Measurements from ENCODE around the gene GATD1.

The GATD1 gene

DNA sequence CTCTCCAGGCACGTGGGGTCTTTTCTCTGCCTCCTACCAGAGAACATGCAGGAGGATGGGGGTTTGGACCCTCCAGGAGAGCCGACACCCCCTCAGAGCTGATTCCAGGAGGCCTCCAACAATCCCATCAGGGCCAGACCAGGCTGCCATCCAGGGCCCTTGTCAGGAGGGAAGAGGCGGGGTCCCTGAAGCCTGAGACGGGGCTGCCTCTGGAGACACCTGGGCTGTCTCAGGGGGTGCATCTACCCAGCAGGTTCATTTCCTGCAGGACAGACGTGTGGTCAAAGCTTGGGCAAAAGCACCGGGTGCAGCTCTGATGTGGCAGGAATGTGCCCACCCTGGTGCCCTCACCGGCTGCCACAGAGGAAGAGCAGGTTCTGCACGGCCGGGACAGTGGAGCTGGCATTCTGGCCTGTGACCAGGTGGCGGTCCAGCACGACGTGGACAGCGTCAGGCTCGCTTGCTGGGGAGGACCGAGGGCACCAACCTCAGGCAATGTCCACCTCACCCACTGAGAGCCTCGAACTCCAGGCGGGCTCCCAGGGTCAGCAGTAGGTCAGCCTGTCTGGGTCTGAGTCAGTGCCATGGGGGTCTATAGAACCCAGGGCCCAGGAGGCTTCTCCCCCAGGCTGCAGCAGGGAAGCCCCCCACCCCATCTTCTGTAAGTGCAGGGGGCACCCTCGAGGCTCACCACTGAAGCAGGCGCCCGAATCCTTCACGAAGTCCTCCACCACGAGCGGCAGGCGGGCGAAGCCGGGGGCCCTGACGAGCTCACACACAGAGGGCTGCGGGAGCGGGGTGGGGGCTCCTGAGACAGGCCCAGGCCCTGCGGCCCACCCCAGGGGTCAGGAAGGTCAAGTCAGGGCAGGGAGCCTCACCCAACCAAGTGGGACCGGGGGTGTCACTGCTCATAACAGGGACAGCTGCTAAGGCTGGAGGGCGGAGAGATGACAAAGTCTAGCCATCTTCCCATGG is 6.4 kb downstream of the GATD1 start:
- CTCF ChIA-PET, result no interaction called here
- H3K4me1 ChIP-seq (ENCODE audit: control insufficient read depth, insufficient read depth, low read length), result no peaks in the 10 kb centered on the region; the same call in 1 of the 2 replicates
- H3K4me3 ChIP-seq (ENCODE audit: low read depth, low read length), result no peak overlapping the region
- H3K36me3 ChIP-seq (ENCODE audit: control insufficient read depth in 2 of 2, insufficient read depth in 1 of 2, low read length in 2 of 2), result peaks cover 0 to 71% of the 10 kb centered on the region in 2 experiments; a peak in 2 of 3 replicates
- H3K9me3 ChIP-seq (ENCODE audit: control insufficient read depth, insufficient read depth, low read depth, low read length), result no peaks in the 10 kb centered on the region
- H3K27ac ChIP-seq (ENCODE audit: extremely low read depth, low read depth, low read length), result no peak overlapping the region
- TF ChIP-seq, protein P1, sequence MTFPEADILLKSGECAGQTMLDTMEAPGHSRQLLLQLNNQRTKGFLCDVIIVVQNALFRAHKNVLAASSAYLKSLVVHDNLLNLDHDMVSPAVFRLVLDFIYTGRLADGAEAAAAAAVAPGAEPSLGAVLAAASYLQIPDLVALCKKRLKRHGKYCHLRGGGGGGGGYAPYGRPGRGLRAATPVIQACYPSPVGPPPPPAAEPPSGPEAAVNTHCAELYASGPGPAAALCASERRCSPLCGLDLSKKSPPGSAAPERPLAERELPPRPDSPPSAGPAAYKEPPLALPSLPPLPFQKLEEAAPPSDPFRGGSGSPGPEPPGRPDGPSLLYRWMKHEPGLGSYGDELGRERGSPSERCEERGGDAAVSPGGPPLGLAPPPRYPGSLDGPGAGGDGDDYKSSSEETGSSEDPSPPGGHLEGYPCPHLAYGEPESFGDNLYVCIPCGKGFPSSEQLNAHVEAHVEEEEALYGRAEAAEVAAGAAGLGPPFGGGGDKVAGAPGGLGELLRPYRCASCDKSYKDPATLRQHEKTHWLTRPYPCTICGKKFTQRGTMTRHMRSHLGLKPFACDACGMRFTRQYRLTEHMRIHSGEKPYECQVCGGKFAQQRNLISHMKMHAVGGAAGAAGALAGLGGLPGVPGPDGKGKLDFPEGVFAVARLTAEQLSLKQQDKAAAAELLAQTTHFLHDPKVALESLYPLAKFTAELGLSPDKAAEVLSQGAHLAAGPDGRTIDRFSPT (tag by site-specific recombination; IDR thresholded peaks at IDR 0.05), result peak; percentile 22; the same call in 1 of the 2 replicates
- no peak for TF ChIP-seq SCRT2 (tag by site-specific recombination; IDR thresholded peaks at IDR 0.05)
- POLR2A ChIA-PET, result no interaction called here

DNA sequence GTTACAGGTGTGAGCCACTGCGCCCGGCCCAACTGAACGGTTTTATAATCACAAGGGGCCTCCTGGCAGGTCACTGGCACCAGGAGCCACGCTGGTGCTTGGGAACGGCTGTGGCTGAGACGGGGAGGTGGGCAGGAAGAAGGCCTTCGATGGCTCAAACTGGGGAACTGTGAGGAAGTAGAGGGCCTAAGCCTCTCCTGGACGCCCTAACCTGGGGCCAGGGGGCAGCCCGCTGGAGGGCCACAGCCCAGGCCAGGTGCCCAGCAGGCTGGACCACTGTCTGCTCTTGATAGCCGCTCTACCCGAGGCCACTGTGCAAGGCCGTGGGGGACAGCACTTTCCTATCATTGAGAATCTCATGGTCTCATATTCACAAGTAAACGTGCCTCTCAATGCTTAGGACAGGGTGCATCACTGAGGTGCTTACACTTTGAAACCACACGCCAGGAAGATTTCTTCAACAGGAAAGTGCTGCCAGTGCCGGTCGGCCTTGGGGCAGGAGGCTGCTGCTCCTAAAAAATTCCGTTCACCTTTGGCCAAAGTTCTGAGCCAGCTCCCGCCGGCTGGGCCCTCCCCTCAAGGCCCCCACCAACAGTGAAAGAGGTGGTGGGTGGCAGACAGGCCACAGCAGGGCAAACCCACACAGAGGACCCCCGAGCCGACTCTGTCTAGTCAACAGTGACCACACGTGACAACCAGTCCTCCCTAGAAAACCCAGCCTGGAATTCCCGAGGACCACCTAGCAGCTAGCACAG is 7.2 kb downstream of the GATD1 start:
- Histone ChIP-seq H3K36me3 (ENCODE audit: control insufficient read depth in 2 of 2, insufficient read depth in 1 of 2, low read length in 2 of 2) (peaks cover 0 to 78% of the 10 kb centered on the region in 2 experiments; a peak in 2 of 3 replicates), H3K4me3 (ENCODE audit: low read depth, low read length) (no peak overlapping the region), H3K4me1 (ENCODE audit: control insufficient read depth, insufficient read depth, low read length) (no peaks in the 10 kb centered on the region), H3K27ac (ENCODE audit: extremely low read depth, low read depth, low read length) (no peak overlapping the region), H3K9me3 (ENCODE audit: control insufficient read depth, insufficient read depth, low read depth, low read length) (no peaks in the 10 kb centered on the region)
- TF ChIP-seq TCF7L2 (IDR thresholded peaks at IDR 0.05; ENCODE audit: borderline replicate concordance, low read depth, low read length) (no peak), REPIN1 (tag by site-specific recombination; IDR thresholded peaks at IDR 0.05; ENCODE audit: low read depth) (no peak), GLI4 (tag by site-specific recombination; IDR thresholded peaks at IDR 0.05) (no peak), GLIS1 (tag by site-specific recombination; IDR thresholded peaks at IDR 0.05) (no peak), ZNF658 (tag by site-specific recombination; IDR thresholded peaks at IDR 0.05) (no peak), ZNF354C (tag by site-specific recombination; IDR thresholded peaks at IDR 0.05; ENCODE audit: borderline replicate concordance, low read depth) (no peak), EGR2 (tag by site-specific recombination; IDR thresholded peaks at IDR 0.05; ENCODE audit: low read depth) (no peak), IKZF3 (tag by site-specific recombination; IDR thresholded peaks at IDR 0.05) (no peak), ZNF624 (tag by site-specific recombination; IDR thresholded peaks at IDR 0.05) (no peak), ZNF404 (tag by site-specific recombination; IDR thresholded peaks at IDR 0.05) (no peak), ZNF221 (tag by site-specific recombination; IDR thresholded peaks at IDR 0.05; ENCODE audit: borderline replicate concordance) (no peak), ZNF561 (tag by site-specific recombination; IDR thresholded peaks at IDR 0.05; ENCODE audit: borderline replicate concordance) (no peak), ZBTB20 (tag by site-specific recombination; IDR thresholded peaks at IDR 0.05) (no peak), ZNF776 (tag by site-specific recombination; IDR thresholded peaks at IDR 0.05; ENCODE audit: borderline replicate concordance) (no peak), ZNF514 (tag by site-specific recombination; IDR thresholded peaks at IDR 0.05) (no peak), KLF9 (tag by site-specific recombination; IDR thresholded peaks at IDR 0.05; ENCODE audit: low read depth) (no peak), ZNF121 (tag by site-specific recombination; IDR thresholded peaks at IDR 0.05) (no peak)
- TF ChIP-seq, protein P2, sequence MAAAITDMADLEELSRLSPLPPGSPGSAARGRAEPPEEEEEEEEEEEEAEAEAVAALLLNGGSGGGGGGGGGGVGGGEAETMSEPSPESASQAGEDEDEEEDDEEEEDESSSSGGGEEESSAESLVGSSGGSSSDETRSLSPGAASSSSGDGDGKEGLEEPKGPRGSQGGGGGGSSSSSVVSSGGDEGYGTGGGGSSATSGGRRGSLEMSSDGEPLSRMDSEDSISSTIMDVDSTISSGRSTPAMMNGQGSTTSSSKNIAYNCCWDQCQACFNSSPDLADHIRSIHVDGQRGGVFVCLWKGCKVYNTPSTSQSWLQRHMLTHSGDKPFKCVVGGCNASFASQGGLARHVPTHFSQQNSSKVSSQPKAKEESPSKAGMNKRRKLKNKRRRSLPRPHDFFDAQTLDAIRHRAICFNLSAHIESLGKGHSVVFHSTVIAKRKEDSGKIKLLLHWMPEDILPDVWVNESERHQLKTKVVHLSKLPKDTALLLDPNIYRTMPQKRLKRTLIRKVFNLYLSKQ (tag by site-specific recombination; IDR thresholded peaks at IDR 0.05; ENCODE audit: borderline replicate concordance), result no peak
- POLR2A ChIA-PET, result interaction anchor here (0.9 kb wide), 1 partner anchor 20 kb away, joined by 3 read pairs; the partner anchor contains the start of gene CEND1
- CTCF ChIA-PET, result no interaction called here

All from HEK293 (cell line).